Naive thymus-derived CD4-positive, alpha-beta T cell (primary cell): ENCODE results near the gene ZNF236. TPM values are rescaled to one million over a fixed set of nuclear protein-coding genes. Genes with fewer than 3 reads are reported as not detected.

Source experiments
- ATAC-seq: fragments of 150-1000 bp; cut with Tn5 transposase; 2 replicates; pipeline ENCODE4 v1.10.0; 2021; ENCODE audit warnings: mild to moderate bottlenecking, moderate library complexity
- CTCF ChIA-PET: fragments of 350-600 bp; sonication (Branson Sonifier 250); formaldehyde crosslinking; loops from one replicate; lab custom pipeline; 2021; ENCODE audit warnings: antibody characterized with exemption; lab: Charles Lee
- POLR2A ChIA-PET: fragments of 350-600 bp; sonication (Branson Sonifier 250); formaldehyde crosslinking; loops from one replicate; lab custom pipeline; 2021; ENCODE audit warnings: antibody characterized with exemption, inconsistent platforms; lab: Charles Lee
- DNase-seq, 9 donors: peaks; one replicate each; pipeline versions ENCODE4 v3.0.0 to v3.0.0-alpha.2; 2020 to 2022; ENCODE audit warnings: mixed read lengths in 1 of 9
- H3K27ac ChIP-seq: one replicate; pipeline ENCODE4 v1.7.0; 2013; ENCODE audit warnings: mild to moderate bottlenecking, low read depth, low read length, moderate library complexity
- H3K27me3 ChIP-seq, 2 donors: one replicate each; pipeline ENCODE4 v1.7.0; 2013; ENCODE audit warnings: low read length in 2 of 2, mild to moderate bottlenecking in 2 of 2, moderate library complexity in 2 of 2; ENCODE audit not compliant: control insufficient read depth in 2 of 2, insufficient read depth in 2 of 2
- H3K36me3 ChIP-seq, 3 experiments: 1 replicate in 2 of 3; 2 replicates in 1 of 3; pipeline ENCODE4 v1.7.0; 2013; ENCODE audit warnings: low read length in 3 of 3, mild to moderate bottlenecking in 3 of 3, moderate library complexity in 1 of 3; ENCODE audit not compliant: insufficient read depth in 3 of 3, control insufficient read depth in 2 of 3
- H3K4me1 ChIP-seq, 2 donors: one replicate each; pipeline ENCODE4 v1.7.0; 2013; ENCODE audit warnings: low read length in 2 of 2, mild to moderate bottlenecking in 2 of 2, moderate library complexity in 1 of 2; ENCODE audit not compliant: control insufficient read depth in 2 of 2, insufficient read depth in 2 of 2
- H3K4me3 ChIP-seq: 2 replicates; pipeline ENCODE4 v1.7.0; 2013; ENCODE audit warnings: mild to moderate bottlenecking, low read length
- H3K9me3 ChIP-seq, 3 experiments: 1 replicate in 2 of 3; 2 replicates in 1 of 3; pipeline ENCODE4 v1.7.0; 2013; ENCODE audit warnings: low read length in 3 of 3; ENCODE audit not compliant: control insufficient read depth in 2 of 3
- H3K27ac Mint-ChIP-seq, 9 donors: one replicate each; pipeline ENCODE4 v1.8.0; 2020 to 2022; ENCODE audit warnings: mixed read lengths in 9 of 9, mild to moderate bottlenecking in 8 of 9, moderate library complexity in 5 of 9, inconsistent platforms in 2 of 9
- H3K27me3 Mint-ChIP-seq, 5 donors: one replicate each; pipeline ENCODE4 v1.8.0; 2021 to 2022; ENCODE audit warnings: mixed read lengths in 5 of 5, mild to moderate bottlenecking in 1 of 5
- H3K36me3 Mint-ChIP-seq, 5 donors: one replicate each; pipeline ENCODE4 v1.8.0; 2020 to 2022; ENCODE audit warnings: mixed read lengths in 5 of 5, mild to moderate bottlenecking in 3 of 5, inconsistent platforms in 1 of 5
- H3K4me1 Mint-ChIP-seq, 7 donors: one replicate each; pipeline ENCODE4 v1.8.0; 2020 to 2022; ENCODE audit warnings: mixed read lengths in 7 of 7, mild to moderate bottlenecking in 3 of 7, inconsistent platforms in 1 of 7
- H3K4me3 Mint-ChIP-seq, 10 donors: one replicate each; pipeline ENCODE4 v1.8.0; 2020 to 2022; ENCODE audit warnings: mild to moderate bottlenecking in 10 of 10, mixed read lengths in 10 of 10, moderate library complexity in 6 of 10, inconsistent platforms in 2 of 10
- H3K9me3 Mint-ChIP-seq, 11 donors: one replicate each; pipeline ENCODE4 v1.8.0; 2020 to 2022; ENCODE audit warnings: mixed read lengths in 11 of 11, mild to moderate bottlenecking in 4 of 11, inconsistent platforms in 1 of 11, moderate library complexity in 1 of 11
- intact Hi-C, 2 donors: fragments of 100-400 bp; cut with micrococcal nuclease; formaldehyde crosslinking; loops; one replicate each; pipeline ENCODE4 v1.15.1; 2023
- polyA plus RNA-seq, 2 donors: library from polyadenylated mRNA; unstranded; fragments of 300-500 nt; fragmentation: Illumina TruSeq; gene quantifications; one replicate each; pipeline ENCODE4 v1.2.3, GENCODE V29; 2021
- total RNA-seq, 6 experiments: library from RNA in 5 of 6; stranded (reverse) in 5 of 6; gene quantifications; 1 replicate in 5 of 6; 2 replicates in 1 of 6; pipeline ENCODE4 v1.2.3 and lab custom pipeline; 2021 to 2026

ZNF236 gene
- total and polyA plus RNA-seq, 7 experiments from 2014 or later = 5.7 to 34.5 (median 28.6) TPM

DNA sequence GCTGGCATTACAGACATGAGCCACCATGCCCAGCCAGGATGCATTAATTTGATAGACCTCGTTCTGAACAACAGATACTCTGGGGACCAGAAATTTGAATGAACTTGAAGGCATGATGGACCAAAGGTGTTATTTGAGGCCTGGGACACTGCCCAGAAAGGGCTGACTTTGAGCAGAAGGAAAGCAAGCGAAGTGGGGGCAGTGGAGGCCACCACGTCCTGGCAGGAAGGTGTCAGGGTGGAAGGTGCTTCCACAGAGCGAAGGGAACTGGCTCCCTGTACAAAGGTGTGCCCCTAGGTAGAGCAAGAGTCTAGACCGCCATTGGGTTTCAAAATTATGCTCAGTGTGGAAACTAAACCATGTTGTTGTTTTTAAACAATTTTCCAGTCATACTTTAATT lies 23.9 kb downstream of the ZNF236 start:
- intact Hi-C loops = no loop called here
- no peak for DNase-seq
- no peaks in the 10 kb centered on the region for H3K27me3 Mint-ChIP-seq
- no peak overlapping the region for H3K27ac ChIP-seq
- H3K27ac Mint-ChIP-seq = peak overlapping the region in 3 of 9 donors; percentile 0 to 41 (median 33)
- no peak for ATAC-seq
- H3K27me3 ChIP-seq = no peaks in the 10 kb centered on the region
- no peaks in the 10 kb centered on the region for H3K36me3 ChIP-seq
- no peak overlapping the region for H3K4me3 ChIP-seq
- no peaks in the 10 kb centered on the region for H3K9me3 ChIP-seq
- peaks cover 0 to 5% (median 3%) of the 10 kb centered on the region in 5 donors for H3K36me3 Mint-ChIP-seq
- ChIA-PET CTCF (interaction anchor here (1.7 kb wide), 1 partner anchor 43 kb away, joined by 4 read pairs; no protein-coding TSS in a partner anchor), POLR2A (no interaction called here)
- no peaks in the 10 kb centered on the region for H3K9me3 Mint-ChIP-seq
- no peak overlapping the region for H3K4me3 Mint-ChIP-seq
- H3K4me1 ChIP-seq = no peaks in the 10 kb centered on the region
- H3K4me1 Mint-ChIP-seq = peaks cover 12 to 50% (median 43%) of the 10 kb centered on the region in 7 donors

DNA sequence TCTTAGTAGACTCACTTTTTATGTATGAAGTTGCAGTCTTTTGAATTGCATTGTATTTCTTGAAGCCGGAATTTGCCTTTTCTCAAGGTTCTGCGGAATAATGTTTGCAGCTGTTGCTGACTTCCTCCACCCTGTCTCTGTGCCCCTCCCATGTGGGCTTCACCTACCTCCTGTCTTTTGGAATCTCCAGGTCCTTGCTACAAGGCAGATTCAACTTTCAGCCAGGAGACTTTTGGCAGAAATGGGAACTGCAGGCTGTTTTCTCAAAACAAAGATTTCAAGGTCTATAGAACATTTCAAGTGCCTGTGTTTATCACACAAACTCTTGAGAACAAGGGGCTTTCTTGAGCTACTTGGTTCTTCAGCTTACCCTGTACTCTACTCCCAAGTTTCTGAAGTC lies 25.6 kb downstream of the ZNF236 start:
- no peaks in the 10 kb centered on the region for H3K4me1 ChIP-seq
- Mint-ChIP-seq H3K9me3 (no peaks in the 10 kb centered on the region), H3K27me3 (no peaks in the 10 kb centered on the region), H3K27ac (no peak overlapping the region), H3K4me3 (no peak overlapping the region), H3K36me3 (peaks cover 6 to 21% (median 12%) of the 10 kb centered on the region in 5 donors), H3K4me1 (peaks cover 18 to 54% (median 47%) of the 10 kb centered on the region in 7 donors)
- ChIA-PET CTCF (interaction anchor here (0.7 to 1.7 kb wide), 2 partner anchors 44 to 49 kb away, joined by 3 to 4 read pairs; no protein-coding TSS in a partner anchor), POLR2A (no interaction called here)
- H3K27me3 ChIP-seq = no peaks in the 10 kb centered on the region
- DNase-seq = no peak
- no peak for ATAC-seq
- no peak overlapping the region for H3K4me3 ChIP-seq
- H3K9me3 ChIP-seq = no peaks in the 10 kb centered on the region
- H3K36me3 ChIP-seq = peaks cover 0 to 11% (median 0%) of the 10 kb centered on the region in 3 experiments
- intact Hi-C loops = no loop called here
- no peak overlapping the region for H3K27ac ChIP-seq

DNA sequence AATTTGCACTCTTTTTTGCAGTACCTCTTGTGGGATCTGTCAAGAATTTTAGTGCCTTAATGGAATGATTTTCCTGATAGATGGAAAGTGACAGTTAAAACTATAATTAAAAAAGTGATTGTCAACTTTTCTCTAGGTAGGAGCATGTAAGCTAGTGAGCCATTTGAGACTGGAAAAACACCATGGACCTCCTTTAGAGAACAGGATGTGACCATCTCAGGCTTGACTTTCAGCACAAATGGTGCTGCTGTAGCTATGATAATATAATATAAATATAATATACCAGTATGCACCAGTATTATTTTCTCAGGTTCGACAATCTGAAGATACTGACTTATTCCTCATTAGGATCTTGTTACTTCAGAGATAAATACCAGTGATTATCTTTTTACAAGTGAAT lies 27.8 kb downstream of the ZNF236 start:
- DNase-seq = no peak
- ChIA-PET POLR2A (no interaction called here), CTCF (no interaction called here)
- H3K9me3 ChIP-seq = no peaks in the 10 kb centered on the region
- H3K36me3 ChIP-seq = peaks cover 0 to 12% (median 0%) of the 10 kb centered on the region in 3 experiments
- intact Hi-C loops = no loop called here
- H3K4me1 ChIP-seq = no peaks in the 10 kb centered on the region
- Mint-ChIP-seq H3K9me3 (no peaks in the 10 kb centered on the region), H3K4me3 (peak overlapping the region in 1 of 10 donors; percentile 16), H3K27ac (peak overlapping the region in 2 of 9 donors; percentile 15 to 38), H3K4me1 (peaks cover 9 to 33% (median 27%) of the 10 kb centered on the region in 7 donors), H3K27me3 (no peaks in the 10 kb centered on the region), H3K36me3 (peaks cover 6 to 25% (median 15%) of the 10 kb centered on the region in 5 donors)
- H3K4me3 ChIP-seq = no peak overlapping the region
- no peak for ATAC-seq
- no peaks in the 10 kb centered on the region for H3K27me3 ChIP-seq
- no peak overlapping the region for H3K27ac ChIP-seq

DNA sequence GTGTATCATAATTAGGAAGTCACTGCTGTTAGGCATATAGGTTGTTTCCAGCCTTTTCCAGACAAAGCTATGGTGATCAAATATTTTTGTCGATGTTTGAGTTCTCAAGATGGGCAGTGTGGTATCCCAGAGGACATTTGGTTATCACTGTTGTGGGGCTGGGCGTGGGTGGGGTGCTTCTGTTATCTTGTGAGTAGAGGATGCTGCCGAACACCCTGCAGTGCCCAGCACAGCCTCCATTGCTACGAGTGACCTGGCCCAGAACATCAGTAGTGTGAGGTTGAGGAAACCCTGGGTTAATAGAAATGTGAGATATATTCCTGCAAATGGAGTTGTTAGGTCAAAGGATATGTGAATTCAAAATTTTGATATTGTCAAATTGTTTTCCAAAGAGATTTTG lies 33.2 kb downstream of the ZNF236 start:
- H3K9me3 Mint-ChIP-seq = no peaks in the 10 kb centered on the region
- H3K27me3 Mint-ChIP-seq = no peaks in the 10 kb centered on the region
- peaks cover 6 to 40% (median 22%) of the 10 kb centered on the region in 5 donors for H3K36me3 Mint-ChIP-seq
- intact Hi-C loops = loop anchor here in 1 of 2 donors (5.0 kb wide), 1 partner anchor 33 kb away; the partner anchor contains the start of gene ZNF236
- H3K4me1 Mint-ChIP-seq = peaks cover 15 to 40% (median 32%) of the 10 kb centered on the region in 7 donors
- POLR2A ChIA-PET = no interaction called here
- H3K27ac ChIP-seq = no peak overlapping the region
- no peak overlapping the region for H3K4me3 Mint-ChIP-seq
- no peak overlapping the region for H3K27ac Mint-ChIP-seq
- no peaks in the 10 kb centered on the region for H3K27me3 ChIP-seq
- no peak overlapping the region for H3K4me3 ChIP-seq
- CTCF ChIA-PET = no interaction called here
- H3K9me3 ChIP-seq = no peaks in the 10 kb centered on the region
- no peak for DNase-seq
- peaks cover 0 to 12% of the 10 kb centered on the region in 2 donors for H3K4me1 ChIP-seq
- no peak for ATAC-seq
- peaks cover 0 to 12% (median 0%) of the 10 kb centered on the region in 3 experiments for H3K36me3 ChIP-seq

DNA sequence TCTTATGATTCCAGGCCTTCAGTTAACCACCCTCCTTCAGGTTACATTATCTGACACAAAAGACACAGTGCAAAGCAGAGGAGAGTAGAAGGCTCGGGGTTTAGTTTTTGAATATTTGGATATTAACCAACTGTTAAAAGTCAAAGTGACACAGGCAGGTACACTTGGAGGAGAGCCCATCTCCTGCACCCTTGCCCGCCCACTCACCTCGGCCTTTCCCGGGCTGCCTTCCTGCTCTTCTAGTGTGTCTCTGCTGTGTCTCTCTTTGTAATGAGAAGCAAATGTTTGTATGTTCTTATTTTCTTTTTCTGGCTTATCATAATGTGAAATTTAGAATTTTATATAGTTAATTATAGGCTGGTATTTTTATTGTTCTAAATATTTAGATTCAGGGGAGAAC lies 35.1 kb downstream of the ZNF236 start:
- Histone ChIP-seq H3K4me1 (peaks cover 0 to 12% of the 10 kb centered on the region in 2 donors), H3K27me3 (no peaks in the 10 kb centered on the region), H3K27ac (no peak overlapping the region), H3K9me3 (no peaks in the 10 kb centered on the region), H3K36me3 (peaks cover 0 to 16% (median 4%) of the 10 kb centered on the region in 3 experiments), H3K4me3 (no peak overlapping the region)
- Mint-ChIP-seq H3K27ac (peak overlapping the region in 1 of 9 donors; percentile 11), H3K36me3 (peaks cover under 1 to 38% (median 24%) of the 10 kb centered on the region in 5 donors), H3K27me3 (no peaks in the 10 kb centered on the region), H3K4me3 (peak overlapping the region in 1 of 10 donors; percentile 52), H3K9me3 (no peaks in the 10 kb centered on the region), H3K4me1 (peaks cover 15 to 39% (median 28%) of the 10 kb centered on the region in 7 donors)
- intact Hi-C loops = loop anchor here in 1 of 2 donors (5.0 kb wide), 1 partner anchor 35 kb away; the partner anchor contains the start of gene ZNF236
- CTCF ChIA-PET = no interaction called here
- POLR2A ChIA-PET = no interaction called here
- DNase-seq (no peak), ATAC-seq (no peak)

DNA sequence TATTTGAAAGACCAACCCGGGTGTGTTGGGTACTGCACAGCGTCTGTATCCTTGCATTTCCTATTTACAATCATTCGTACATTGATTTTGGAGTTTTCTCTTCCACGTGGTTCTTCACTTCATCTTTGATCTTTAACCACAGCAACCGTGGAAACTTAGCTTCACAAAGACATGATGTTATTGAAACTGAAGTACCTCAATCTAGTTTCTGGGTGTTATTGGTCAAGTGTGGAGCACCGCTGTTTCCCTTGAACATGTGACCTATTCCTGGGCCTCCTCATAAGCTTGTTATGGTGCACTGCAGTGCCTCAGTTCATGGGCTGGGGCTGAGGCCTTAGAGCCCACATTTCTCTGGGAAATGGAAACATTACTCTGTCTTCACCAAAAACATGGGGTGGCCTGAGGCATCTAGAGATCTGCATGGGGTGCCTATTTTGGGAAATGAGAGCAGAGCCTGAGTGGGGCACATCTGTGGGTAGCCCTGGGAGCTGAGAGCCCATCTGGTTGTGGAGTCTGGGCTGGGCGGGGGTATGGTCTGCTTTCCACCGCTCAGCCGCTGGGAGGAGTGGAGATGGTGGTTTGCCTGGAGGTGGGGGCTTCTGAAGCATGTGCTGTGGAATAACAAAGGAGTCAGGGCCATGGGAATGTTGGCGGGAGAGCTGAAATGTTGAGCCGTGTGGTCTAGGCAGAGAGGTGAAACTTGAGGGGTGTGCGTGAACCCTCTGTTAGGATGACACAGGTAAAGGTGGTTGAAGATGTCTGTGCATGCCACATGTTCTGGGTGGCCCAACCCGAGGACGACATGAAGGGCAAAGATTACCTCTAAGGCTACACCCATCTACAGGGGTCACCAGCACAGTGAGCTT lies 37.4 kb downstream of the ZNF236 start:
- intact Hi-C loops = loop anchor here (2.0 to 5.0 kb wide), 2 partner anchors 37 kb away; partner anchors contain the start of gene ZNF236 (in 2 of the 2)
- no peaks in the 10 kb centered on the region for H3K9me3 ChIP-seq
- H3K36me3 Mint-ChIP-seq = peaks cover 8 to 46% (median 28%) of the 10 kb centered on the region in 5 donors
- H3K36me3 ChIP-seq = peaks cover 0 to 17% (median 4%) of the 10 kb centered on the region in 3 experiments
- no peak overlapping the region for H3K4me3 ChIP-seq
- ATAC-seq = peak; percentile 70
- H3K4me1 Mint-ChIP-seq = peaks cover 16 to 42% (median 34%) of the 10 kb centered on the region in 7 donors
- peak overlapping the region in 8 of 10 donors; percentile 19 to 83 (median 64) for H3K4me3 Mint-ChIP-seq
- POLR2A ChIA-PET = no interaction called here
- H3K27ac ChIP-seq = no peak overlapping the region
- CTCF ChIA-PET = interaction anchor here (0.8 to 1.3 kb wide), 2 partner anchors 41 to 123 kb away, joined by 4 to 5 read pairs; no protein-coding TSS in a partner anchor
- peak in 8 of 9 donors; percentile 35 to 57 (median 44) for DNase-seq
- H3K27ac Mint-ChIP-seq = peak overlapping the region; percentile 64 to 90 (median 84)
- no peaks in the 10 kb centered on the region for H3K9me3 Mint-ChIP-seq
- peaks cover 0 to 12% of the 10 kb centered on the region in 2 donors for H3K4me1 ChIP-seq
- H3K27me3 Mint-ChIP-seq = no peaks in the 10 kb centered on the region
- no peaks in the 10 kb centered on the region for H3K27me3 ChIP-seq
